ENCODE data around the gene ARIH1. TPM values are rescaled to one million over a fixed set of nuclear protein-coding genes. Genes with fewer than 3 reads are reported as not detected.
"Not testable (repeated sequence)": the region's sequence is repeated elsewhere in the genome, so short reads cannot be mapped to it uniquely, and the experiment has no call there.

Gene ARIH1
- total and polyA plus RNA-seq, 5 experiments from 2014 or later = 10.3 to 197 (median 19.0) TPM

DNA sequence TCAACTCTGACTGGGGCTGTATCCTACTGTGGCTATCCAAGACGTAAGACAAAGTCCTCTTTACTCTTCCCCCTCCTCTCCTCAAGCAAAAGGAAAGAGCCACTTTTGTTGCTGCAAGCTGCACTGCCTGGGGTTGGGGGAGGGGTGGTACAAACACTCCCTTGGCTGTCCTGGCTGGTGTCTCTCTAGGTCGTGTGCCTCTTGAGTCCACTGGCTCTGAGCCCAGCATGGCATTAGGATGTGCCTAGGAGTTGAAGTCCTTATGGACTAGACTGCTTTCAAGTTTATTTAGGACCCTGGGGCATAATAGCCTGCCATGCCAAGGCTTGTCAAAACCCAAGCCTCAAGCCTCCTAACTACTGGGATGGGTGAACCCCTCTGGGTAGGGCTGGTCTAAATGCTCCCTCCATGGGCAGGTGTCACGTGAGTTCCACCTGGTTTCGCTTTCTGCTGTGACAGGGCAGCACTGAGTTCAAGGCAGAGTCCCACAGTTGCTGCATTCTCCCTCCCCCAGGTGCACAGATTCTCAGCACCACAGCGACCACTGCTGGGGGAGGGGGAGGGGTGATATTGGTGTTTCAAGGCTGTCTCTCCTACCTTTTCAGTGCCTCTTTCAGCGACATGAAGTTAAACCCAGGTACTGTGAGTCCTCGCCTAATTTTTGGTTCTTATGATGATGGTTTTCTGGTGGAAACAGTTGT, 141.6 kb downstream of the ARIH1 start:
- peak; percentile 46 to 49 for ATAC-seq
- H3K27ac Mint-ChIP-seq = peak overlapping the region in 6 of 10 donors; percentile 17 to 63 (median 56)

DNA sequence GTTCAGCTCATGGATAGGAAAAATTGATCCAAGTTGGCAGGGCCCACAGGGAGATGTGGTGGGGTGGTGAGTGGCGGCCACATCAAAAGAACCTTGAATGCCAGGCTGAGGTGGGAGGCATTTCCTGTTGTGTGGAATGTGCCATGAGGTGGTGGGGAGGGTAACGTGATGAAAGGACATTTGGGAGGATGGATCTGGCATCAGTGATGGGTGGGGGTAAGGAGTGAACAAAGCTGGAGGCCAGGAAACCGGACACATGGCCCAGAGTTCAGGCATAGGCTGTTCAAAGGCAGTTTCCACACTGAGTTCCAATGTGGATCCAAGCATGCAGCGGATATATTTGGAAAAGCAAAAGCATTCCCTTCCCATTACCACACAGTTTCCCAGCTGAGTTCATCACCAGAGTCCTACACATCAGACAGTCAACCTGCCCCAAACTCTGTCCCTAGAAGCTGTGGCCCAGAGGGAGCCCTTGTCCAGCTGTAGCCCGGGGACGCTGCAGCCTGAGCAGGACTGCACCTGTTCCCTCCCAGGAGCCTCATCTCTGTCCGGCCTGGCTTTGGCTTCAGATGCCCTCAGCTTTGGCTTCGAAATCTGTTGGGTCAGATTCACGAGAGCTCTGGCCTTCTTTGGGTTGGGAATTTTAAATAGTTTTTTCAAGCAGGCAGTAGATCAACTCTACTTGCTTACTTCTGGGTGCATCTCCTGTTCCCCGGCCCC, 142.5 kb downstream of the ARIH1 start:
- POLR2A ChIA-PET = no interaction called here
- Mint-ChIP-seq H3K27me3 (no peaks in the 10 kb centered on the region), H3K4me1 (peaks cover 7 to 15% (median 9%) of the 10 kb centered on the region in 4 donors), H3K9me3 (no peaks in the 10 kb centered on the region), H3K4me3 (no peak overlapping the region), H3K36me3 (no peaks in the 10 kb centered on the region), H3K27ac (peak overlapping the region in 3 of 10 donors; percentile 11 to 54 (median 50))
- DNase-seq (no peak), ATAC-seq (no peak)

More for the DNA sequence above, 141.6 kb downstream of the ARIH1 start:
- H3K9me3 Mint-ChIP-seq, H3K36me3 Mint-ChIP-seq, H3K27me3 Mint-ChIP-seq: not testable (repeated sequence)
- peaks cover 7 to 15% (median 10%) of the 10 kb centered on the region in 4 donors for H3K4me1 Mint-ChIP-seq
- DNase-seq = peak in 5 of 10 donors; percentile 24 to 41 (median 28)
- H3K4me3 Mint-ChIP-seq = peak overlapping the region in 2 of 10 donors; percentile 13 to 31
- POLR2A ChIA-PET = interaction anchor here (0.6 kb wide), 1 partner anchor 40 kb away, joined by 3 read pairs; no protein-coding TSS in a partner anchor

DNA sequence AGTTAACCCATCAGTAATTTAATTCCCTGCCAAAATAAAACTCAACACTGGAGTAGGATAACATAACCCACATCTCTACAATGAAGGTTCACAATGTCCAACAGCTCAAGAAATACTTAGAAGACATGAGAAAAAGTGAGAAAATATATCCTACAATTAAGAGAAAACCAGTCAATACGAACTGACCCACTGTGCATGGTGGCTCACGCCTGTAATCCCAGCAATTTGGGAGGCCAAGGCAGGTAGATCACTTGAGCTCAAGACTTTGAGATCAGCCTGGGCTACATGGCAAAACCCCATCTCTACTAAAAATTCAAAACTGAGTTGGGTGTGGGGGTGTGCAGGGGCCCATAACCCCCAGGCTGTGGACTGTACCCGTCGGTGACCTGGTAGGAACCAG, 149.7 kb downstream of the ARIH1 start:
- H3K36me3 Mint-ChIP-seq, POLR2A ChIA-PET: not testable (repeated sequence)

DNA sequence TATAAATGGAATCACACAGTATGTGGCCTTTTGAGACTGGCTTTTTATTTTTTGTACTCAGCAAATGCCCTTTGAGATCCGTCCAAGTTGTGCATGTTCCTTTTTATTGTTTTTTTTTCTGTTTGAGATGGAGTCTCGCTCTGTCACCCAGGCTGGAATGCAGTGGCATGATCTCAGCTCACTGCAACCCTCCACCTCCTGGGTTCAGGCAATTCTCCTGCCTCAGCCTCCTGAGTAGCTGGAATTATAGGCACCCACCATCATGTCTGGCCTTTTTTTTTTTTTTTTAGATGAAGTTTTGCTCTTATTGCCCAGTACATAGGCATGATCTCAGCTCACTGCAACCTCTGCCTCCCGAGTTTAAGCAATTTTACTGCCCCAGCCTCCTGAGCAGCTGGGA, 152.0 kb downstream of the ARIH1 start:
- H3K4me1 Mint-ChIP-seq, POLR2A ChIA-PET: not testable (repeated sequence)

More for the DNA sequence above, 149.7 kb downstream of the ARIH1 start:
- H3K4me3 Mint-ChIP-seq, H3K27me3 Mint-ChIP-seq, H3K27ac Mint-ChIP-seq, DNase-seq, H3K4me1 Mint-ChIP-seq, H3K9me3 Mint-ChIP-seq, ATAC-seq: not testable (repeated sequence)

DNA sequence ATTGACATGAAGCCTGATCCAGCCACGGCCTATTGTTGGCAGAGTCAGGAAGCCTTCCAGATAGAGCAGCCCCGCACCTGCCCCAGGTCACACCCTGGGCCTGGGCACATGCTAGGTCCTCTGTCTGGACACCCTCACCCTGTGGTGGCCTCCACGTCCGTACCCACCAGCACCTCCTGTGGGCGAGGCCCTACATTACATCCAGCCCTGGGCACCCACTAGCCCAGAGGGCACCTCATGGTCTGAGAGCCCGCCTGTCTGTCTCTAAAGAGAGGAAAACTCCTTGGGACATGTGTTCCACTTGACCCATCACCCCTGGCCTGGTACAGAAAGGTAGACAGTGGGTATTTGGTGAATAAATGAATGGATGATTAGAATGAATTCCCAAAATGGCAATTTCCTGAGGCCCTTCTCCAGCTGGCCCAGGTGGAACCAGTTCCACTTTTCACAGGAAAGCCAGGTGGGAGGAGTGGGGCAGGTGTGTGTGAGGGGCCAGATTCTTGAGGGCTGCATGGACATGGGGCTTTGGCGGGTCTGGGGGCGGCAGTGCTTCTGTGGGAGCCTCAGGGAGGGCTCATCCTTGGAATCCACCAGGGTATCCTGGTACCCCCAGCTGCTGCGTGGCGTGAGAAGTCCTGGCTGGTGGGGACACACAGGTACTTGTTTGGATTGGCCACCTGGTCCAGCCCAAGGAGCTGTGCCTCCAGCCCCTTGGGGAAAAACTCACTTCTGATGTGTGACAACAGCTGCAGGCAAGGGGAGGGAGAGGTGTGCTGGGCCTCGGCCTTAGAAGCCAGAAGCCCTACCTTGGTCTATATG, 154.3 kb downstream of the ARIH1 start:
- H3K36me3 Mint-ChIP-seq, H3K9me3 Mint-ChIP-seq, H3K4me1 Mint-ChIP-seq, H3K27ac Mint-ChIP-seq, DNase-seq, POLR2A ChIA-PET, ATAC-seq, H3K27me3 Mint-ChIP-seq, H3K4me3 Mint-ChIP-seq: not testable (repeated sequence)

More for the DNA sequence above, 152.0 kb downstream of the ARIH1 start:
- H3K27ac Mint-ChIP-seq, H3K4me3 Mint-ChIP-seq, ATAC-seq, H3K36me3 Mint-ChIP-seq, DNase-seq, H3K9me3 Mint-ChIP-seq, H3K27me3 Mint-ChIP-seq: not testable (repeated sequence)

DNA sequence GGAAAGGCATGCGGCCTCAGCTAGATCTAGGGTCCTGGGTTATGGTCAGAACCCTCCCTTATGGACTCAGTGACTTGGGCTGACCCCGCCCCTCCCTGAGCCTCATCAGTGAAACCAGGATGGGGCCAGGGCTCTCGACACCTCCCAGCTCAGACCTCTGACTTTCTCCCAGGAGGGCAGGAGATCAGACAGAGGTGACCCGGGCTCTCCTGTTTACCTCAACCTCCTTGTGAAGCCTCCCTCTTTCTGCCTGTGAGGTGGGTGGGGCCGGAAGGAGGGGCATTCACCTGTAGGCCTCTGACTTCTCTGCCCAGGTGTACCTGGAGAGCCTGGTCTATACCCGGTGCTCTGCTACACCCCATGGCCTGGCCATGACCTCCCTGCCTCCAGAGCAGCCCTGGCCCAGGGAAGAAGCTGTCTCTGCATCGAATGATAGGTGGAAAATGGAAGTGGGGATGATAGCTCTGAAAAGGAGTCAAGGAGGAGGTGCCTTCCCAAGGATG, 155.0 kb downstream of the ARIH1 start:
- H3K9me3 Mint-ChIP-seq, H3K36me3 Mint-ChIP-seq, H3K27me3 Mint-ChIP-seq, H3K4me1 Mint-ChIP-seq, H3K4me3 Mint-ChIP-seq, ATAC-seq, POLR2A ChIA-PET, DNase-seq, H3K27ac Mint-ChIP-seq: not testable (repeated sequence)

DNA sequence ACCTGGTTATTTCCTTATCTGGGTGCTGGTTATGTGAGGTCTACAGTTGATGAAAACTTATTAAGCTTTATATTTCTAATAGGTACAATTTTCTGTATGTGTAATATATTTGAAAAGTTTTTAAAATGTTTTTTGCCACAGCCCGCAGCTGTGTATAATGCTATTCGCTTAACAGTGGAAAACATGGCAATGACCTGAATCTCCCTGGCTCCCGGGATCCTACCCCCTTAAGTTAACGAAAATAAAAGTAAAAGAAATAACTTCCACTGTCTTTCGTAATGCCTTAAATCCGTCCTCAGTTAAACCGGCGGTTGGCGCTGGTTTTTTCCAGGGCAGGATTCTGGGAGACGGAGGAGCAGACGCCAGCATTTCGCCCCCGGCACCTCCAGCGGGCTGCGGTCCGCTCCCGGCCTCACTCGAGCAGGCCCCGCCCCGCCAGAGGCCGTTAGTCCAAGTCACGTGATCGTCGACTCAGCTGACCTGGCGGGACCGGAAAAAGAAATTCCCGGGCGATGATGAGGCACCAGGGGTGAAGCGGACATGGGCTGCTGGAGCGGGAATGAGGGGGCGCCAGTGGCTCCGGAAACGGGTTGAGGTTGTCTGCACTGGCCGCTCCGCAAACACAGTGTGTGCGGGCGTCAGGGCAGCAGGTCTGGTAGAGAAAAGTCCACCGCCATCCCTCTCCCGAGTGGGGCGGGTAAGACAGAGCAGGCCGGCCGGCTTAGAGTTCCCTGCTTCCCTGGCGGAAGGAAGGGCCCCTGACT, 162.6 kb downstream of the ARIH1 start:
- ATAC-seq = peak; percentile 54 to 84
- H3K9me3 Mint-ChIP-seq, H3K36me3 Mint-ChIP-seq, H3K27me3 Mint-ChIP-seq, POLR2A ChIA-PET, H3K4me1 Mint-ChIP-seq: not testable (repeated sequence)
- Mint-ChIP-seq H3K4me3 (peak overlapping the region in 8 of 10 donors; percentile 31 to 79 (median 55)), H3K27ac (peak overlapping the region in 1 of 10 donors; percentile 53)
- peak; percentile 20 to 72 (median 43) for DNase-seq

DNA sequence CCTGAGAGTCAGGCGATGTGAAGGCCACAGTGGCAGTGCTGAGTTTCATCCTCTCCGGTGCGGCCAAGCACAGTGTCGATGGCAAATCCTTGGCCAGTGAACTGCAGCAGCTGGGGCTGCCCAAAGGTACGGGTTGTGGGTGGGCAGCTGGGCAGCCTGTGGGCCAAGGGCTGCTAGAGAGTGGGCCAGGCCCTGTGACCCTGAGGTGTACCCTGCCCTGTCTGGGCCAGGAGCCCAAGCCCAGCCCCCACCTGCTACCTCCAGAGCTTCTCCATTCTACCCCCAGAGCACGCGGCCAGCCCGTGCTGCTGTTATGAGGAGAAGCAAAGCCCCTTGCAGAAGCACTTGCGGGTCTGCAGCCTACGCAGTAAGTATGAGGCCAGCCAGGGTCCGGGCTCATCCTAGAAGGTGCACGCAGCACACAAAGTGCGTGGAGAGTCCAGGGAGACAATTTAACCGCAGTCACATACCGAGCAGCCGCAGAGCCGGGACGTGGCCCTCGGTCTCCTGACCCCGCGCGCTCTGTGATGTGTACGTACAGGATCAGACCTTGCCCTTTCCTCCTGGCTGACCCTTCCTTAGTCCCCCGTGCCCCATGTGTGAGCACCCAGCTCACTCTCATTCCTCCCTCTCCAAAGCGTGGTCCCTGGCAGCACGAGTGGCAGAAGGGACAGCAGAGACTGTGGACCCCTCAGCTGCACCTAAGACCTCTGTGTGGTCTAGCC, 165.8 kb downstream of the ARIH1 start:
- H3K36me3 Mint-ChIP-seq, POLR2A ChIA-PET, H3K9me3 Mint-ChIP-seq, ATAC-seq, H3K27ac Mint-ChIP-seq, H3K27me3 Mint-ChIP-seq, H3K4me3 Mint-ChIP-seq, DNase-seq, H3K4me1 Mint-ChIP-seq: not testable (repeated sequence)

DNA sequence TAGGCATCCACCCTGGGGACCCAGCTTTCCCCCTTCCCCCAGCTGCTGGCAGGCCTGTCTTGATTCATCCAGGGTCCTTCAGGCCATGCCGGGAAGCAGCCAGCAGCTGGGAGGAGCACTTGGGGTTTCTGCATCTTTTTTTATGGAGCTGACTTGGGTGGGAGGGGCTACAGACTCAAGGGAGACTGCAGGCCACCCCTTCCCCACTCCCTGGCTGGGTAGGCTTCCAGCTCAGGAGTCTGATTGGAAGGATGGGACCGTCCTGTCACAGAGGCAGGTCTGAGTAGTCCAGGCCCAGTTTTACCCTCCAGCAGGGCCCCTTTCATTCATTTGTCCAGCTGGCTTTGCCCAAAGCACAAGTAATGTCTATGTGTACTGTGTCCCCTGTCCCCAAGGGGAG, 168.1 kb downstream of the ARIH1 start:
- H3K27ac Mint-ChIP-seq, ATAC-seq, DNase-seq, H3K4me3 Mint-ChIP-seq, H3K9me3 Mint-ChIP-seq, H3K36me3 Mint-ChIP-seq, H3K4me1 Mint-ChIP-seq, H3K27me3 Mint-ChIP-seq, POLR2A ChIA-PET: not testable (repeated sequence)

DNA sequence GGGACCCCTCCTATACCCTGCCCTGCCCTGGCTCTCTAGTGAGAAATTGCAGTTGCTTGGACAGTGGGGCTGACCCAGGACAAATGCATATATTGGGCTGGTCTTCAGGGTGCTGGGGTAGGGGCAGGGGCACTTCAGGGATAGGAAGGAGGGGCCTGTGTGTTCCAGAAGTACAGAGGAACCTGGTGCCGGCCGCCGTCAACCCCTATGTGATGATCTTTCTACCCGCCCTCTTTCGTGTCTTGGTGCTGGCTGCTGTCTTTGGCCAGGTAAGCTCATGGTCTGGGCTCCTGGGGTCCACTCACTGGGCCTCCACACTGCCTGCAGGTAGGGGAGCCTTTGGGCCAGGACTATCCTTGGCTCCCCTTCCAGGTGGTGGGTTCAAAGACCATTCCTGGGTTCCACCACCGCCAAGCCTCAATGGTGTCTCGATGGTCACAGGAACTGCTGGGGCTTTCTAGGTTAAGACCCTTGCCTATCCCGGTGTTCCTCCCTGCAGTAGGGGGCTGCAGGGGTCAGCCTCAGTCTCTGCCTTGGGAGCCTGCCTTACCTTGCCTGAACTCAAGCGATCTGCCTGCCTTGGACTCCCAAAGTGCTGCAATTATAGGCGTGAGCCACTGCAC, 174.6 kb downstream of the ARIH1 start:
- H3K4me1 Mint-ChIP-seq, DNase-seq, POLR2A ChIA-PET: not testable (repeated sequence)

More for the DNA sequence above, 174.6 kb downstream of the ARIH1 start:
- ATAC-seq, H3K27ac Mint-ChIP-seq, H3K36me3 Mint-ChIP-seq, H3K9me3 Mint-ChIP-seq, H3K27me3 Mint-ChIP-seq, H3K4me3 Mint-ChIP-seq: not testable (repeated sequence)

All from naive thymus-derived CD8-positive, alpha-beta T cell (primary cell).